GM23338 (cell line): Measurements from ENCODE around the gene NPY.
A peak's percentile ranks its signal among the peaks of the same experiment; 100 is the strongest.

ENCODE experiments used
- CREB1 ChIP-seq: fragments of 250-450 bp; sonication (Bioruptor Pico); IDR thresholded peaks from 2 replicates; pipeline ENCODE4 v1.5.0; 2020; ENCODE audit warnings: low read depth, mild to moderate bottlenecking, moderate library complexity
- EZH2 ChIP-seq: fragments of 200-600 bp; sonication (generic); IDR thresholded peaks from one replicate; pipeline ENCODE4 v1.8.0; 2017; ENCODE audit warnings: antibody characterized with exemption, mild to moderate bottlenecking, low read depth; ENCODE audit not compliant: unreplicated experiment
- EZH2phosphoT487 ChIP-seq: fragments of 200-600 bp; sonication (generic); IDR thresholded peaks from one replicate; pipeline ENCODE4 v1.8.1; 2018; ENCODE audit warnings: antibody characterized with exemption; ENCODE audit not compliant: unreplicated experiment
- POLR2AphosphoS5 ChIP-seq: IDR thresholded peaks from 2 replicates; pipeline ENCODE4 v1.6.1; 2016; ENCODE audit warnings: antibody characterized with exemption, low read depth
- TF ChIP-seq, protein P1 (sequence below), 2 experiments: fragments of 200-600 bp in 1 of 2; sonication (generic) in 1 of 2; conservative IDR thresholded peaks; 2 replicates each; pipeline versions ENCODE4 v1.5.1 to v1.6.1; 2016 to 2017; ENCODE audit warnings: antibody characterized with exemption in 2 of 2, low read depth in 2 of 2, mild to moderate bottlenecking in 2 of 2, moderate library complexity in 1 of 2
- TF ChIP-seq, protein P2 (sequence below): IDR thresholded peaks from one replicate; pipeline ENCODE4 v1.6.1; 2018; ENCODE audit warnings: antibody characterized with exemption; ENCODE audit not compliant: unreplicated experiment
- TF ChIP-seq, protein P3 (sequence below): fragments of 250-450 bp; sonication (Bioruptor Pico); IDR thresholded peaks from 2 replicates; pipeline ENCODE4 v1.5.0; 2020; ENCODE audit warnings: mild to moderate bottlenecking, moderate library complexity

DNA sequence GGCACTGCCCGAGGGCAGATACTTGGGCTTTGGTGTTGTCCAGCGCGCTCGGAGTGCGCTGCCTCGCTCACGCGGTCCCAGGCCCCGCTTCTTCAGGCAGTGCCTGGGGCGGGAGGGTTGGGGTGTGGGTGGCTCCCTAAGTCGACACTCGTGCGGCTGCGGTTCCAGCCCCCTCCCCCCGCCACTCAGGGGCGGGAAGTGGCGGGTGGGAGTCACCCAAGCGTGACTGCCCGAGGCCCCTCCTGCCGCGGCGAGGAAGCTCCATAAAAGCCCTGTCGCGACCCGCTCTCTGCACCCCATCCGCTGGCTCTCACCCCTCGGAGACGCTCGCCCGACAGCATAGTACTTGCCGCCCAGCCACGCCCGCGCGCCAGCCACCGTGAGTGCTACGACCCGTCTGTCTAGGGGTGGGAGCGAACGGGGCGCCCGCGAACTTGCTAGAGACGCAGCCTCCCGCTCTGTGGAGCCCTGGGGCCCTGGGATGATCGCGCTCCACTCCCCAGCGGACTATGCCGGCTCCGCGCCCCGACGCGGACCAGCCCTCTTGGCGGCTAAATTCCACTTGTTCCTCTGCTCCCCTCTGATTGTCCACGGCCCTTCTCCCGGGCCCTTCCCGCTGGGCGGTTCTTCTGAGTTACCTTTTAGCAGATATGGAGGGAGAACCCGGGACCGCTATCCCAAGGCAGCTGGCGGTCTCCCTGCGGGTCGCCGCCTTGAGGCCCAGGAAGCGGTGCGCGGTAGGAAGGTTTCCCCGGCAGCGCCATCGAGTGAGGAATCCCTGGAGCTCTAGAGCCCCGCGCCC, at the start of gene NPY:
- TF ChIP-seq, protein P1, sequence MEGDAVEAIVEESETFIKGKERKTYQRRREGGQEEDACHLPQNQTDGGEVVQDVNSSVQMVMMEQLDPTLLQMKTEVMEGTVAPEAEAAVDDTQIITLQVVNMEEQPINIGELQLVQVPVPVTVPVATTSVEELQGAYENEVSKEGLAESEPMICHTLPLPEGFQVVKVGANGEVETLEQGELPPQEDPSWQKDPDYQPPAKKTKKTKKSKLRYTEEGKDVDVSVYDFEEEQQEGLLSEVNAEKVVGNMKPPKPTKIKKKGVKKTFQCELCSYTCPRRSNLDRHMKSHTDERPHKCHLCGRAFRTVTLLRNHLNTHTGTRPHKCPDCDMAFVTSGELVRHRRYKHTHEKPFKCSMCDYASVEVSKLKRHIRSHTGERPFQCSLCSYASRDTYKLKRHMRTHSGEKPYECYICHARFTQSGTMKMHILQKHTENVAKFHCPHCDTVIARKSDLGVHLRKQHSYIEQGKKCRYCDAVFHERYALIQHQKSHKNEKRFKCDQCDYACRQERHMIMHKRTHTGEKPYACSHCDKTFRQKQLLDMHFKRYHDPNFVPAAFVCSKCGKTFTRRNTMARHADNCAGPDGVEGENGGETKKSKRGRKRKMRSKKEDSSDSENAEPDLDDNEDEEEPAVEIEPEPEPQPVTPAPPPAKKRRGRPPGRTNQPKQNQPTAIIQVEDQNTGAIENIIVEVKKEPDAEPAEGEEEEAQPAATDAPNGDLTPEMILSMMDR (conservative IDR thresholded peaks at IDR 0.05; ENCODE audit: low read depth in 2 of 2) = no peak
- TF ChIP-seq EZH2phosphoT487 (peak; percentile 81), POLR2AphosphoS5 (0 out of 2 replicates have a peak, but pooled peaks have one; percentile 14), EZH2 (peak; percentile 87), CREB1 (CRISPR knock-in tag) (no peak)
- TF ChIP-seq, protein P2, sequence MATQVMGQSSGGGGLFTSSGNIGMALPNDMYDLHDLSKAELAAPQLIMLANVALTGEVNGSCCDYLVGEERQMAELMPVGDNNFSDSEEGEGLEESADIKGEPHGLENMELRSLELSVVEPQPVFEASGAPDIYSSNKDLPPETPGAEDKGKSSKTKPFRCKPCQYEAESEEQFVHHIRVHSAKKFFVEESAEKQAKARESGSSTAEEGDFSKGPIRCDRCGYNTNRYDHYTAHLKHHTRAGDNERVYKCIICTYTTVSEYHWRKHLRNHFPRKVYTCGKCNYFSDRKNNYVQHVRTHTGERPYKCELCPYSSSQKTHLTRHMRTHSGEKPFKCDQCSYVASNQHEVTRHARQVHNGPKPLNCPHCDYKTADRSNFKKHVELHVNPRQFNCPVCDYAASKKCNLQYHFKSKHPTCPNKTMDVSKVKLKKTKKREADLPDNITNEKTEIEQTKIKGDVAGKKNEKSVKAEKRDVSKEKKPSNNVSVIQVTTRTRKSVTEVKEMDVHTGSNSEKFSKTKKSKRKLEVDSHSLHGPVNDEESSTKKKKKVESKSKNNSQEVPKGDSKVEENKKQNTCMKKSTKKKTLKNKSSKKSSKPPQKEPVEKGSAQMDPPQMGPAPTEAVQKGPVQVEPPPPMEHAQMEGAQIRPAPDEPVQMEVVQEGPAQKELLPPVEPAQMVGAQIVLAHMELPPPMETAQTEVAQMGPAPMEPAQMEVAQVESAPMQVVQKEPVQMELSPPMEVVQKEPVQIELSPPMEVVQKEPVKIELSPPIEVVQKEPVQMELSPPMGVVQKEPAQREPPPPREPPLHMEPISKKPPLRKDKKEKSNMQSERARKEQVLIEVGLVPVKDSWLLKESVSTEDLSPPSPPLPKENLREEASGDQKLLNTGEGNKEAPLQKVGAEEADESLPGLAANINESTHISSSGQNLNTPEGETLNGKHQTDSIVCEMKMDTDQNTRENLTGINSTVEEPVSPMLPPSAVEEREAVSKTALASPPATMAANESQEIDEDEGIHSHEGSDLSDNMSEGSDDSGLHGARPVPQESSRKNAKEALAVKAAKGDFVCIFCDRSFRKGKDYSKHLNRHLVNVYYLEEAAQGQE = no peak
- TF ChIP-seq, protein P3, sequence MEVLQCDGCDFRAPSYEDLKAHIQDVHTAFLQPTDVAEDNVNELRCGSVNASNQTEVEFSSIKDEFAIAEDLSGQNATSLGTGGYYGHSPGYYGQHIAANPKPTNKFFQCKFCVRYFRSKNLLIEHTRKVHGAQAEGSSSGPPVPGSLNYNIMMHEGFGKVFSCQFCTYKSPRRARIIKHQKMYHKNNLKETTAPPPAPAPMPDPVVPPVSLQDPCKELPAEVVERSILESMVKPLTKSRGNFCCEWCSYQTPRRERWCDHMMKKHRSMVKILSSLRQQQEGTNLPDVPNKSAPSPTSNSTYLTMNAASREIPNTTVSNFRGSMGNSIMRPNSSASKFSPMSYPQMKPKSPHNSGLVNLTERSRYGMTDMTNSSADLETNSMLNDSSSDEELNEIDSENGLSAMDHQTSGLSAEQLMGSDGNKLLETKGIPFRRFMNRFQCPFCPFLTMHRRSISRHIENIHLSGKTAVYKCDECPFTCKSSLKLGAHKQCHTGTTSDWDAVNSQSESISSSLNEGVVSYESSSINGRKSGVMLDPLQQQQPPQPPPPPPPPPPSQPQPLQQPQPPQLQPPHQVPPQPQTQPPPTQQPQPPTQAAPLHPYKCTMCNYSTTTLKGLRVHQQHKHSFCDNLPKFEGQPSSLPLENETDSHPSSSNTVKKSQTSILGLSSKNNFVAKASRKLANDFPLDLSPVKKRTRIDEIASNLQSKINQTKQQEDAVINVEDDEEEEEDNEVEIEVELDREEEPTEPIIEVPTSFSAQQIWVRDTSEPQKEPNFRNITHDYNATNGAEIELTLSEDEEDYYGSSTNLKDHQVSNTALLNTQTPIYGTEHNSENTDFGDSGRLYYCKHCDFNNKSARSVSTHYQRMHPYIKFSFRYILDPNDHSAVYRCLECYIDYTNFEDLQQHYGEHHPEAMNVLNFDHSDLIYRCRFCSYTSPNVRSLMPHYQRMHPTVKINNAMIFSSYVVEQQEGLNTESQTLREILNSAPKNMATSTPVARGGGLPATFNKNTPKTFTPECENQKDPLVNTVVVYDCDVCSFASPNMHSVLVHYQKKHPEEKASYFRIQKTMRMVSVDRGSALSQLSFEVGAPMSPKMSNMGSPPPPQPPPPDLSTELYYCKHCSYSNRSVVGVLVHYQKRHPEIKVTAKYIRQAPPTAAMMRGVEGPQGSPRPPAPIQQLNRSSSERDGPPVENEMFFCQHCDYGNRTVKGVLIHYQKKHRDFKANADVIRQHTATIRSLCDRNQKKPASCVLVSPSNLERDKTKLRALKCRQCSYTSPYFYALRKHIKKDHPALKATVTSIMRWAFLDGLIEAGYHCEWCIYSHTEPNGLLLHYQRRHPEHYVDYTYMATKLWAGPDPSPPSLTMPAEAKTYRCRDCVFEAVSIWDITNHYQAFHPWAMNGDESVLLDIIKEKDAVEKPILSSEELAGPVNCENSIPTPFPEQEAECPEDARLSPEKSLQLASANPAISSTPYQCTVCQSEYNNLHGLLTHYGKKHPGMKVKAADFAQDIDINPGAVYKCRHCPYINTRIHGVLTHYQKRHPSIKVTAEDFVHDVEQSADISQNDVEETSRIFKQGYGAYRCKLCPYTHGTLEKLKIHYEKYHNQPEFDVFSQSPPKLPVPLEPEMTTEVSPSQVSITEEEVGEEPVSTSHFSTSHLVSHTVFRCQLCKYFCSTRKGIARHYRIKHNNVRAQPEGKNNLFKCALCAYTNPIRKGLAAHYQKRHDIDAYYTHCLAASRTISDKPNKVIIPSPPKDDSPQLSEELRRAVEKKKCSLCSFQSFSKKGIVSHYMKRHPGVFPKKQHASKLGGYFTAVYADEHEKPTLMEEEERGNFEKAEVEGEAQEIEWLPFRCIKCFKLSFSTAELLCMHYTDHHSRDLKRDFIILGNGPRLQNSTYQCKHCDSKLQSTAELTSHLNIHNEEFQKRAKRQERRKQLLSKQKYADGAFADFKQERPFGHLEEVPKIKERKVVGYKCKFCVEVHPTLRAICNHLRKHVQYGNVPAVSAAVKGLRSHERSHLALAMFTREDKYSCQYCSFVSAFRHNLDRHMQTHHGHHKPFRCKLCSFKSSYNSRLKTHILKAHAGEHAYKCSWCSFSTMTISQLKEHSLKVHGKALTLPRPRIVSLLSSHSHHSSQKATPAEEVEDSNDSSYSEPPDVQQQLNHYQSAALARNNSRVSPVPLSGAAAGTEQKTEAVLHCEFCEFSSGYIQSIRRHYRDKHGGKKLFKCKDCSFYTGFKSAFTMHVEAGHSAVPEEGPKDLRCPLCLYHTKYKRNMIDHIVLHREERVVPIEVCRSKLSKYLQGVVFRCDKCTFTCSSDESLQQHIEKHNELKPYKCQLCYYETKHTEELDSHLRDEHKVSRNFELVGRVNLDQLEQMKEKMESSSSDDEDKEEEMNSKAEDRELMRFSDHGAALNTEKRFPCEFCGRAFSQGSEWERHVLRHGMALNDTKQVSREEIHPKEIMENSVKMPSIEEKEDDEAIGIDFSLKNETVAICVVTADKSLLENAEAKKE (CRISPR knock-in tag) = no peak
